IMR-90 (cell line): Measurements from ENCODE around the gene PRRG2. TPM values are rescaled to one million over a fixed set of nuclear protein-coding genes. Genes with fewer than 3 reads are reported as not detected.

Source experiments
- ATAC-seq: fragments of 200-7000 bp; cut with Tn5 transposase; 2 replicates; pipeline ENCODE4 v1.9.1; 2020; ENCODE audit warnings: low read depth, mild to moderate bottlenecking, moderate library complexity
- BruUV-seq: library from RNA; stranded (reverse); fragments of 400-500 nt; replicated peaks from 2 replicates; lab custom pipeline; 2021; lab: Mats Ljungman, UMichigan
- CTCF ChIA-PET: fragments of 300-600 bp; formaldehyde crosslinking; extraction: SDS; loops from one replicate; lab custom pipeline; 2021; ENCODE audit warnings: antibody characterized with exemption; lab: Yijun Ruan, JAX
- POLR2A ChIA-PET: fragments of 300-600 bp; sonication (Branson Sonifier 250); formaldehyde crosslinking; loops from one replicate; lab custom pipeline; 2022; ENCODE audit warnings: antibody characterized with exemption; ENCODE audit not compliant: unreplicated experiment; lab: Charles Lee
- DNase-seq: peaks from one replicate; pipeline ENCODE4 v3.0.0; 2013
- H2AFZ ChIP-seq: replicated peaks from 2 replicates; pipeline ENCODE3; 2013; ENCODE audit warnings: low read length, mild to moderate bottlenecking; ENCODE audit not compliant: poor library complexity
- H2AK5ac ChIP-seq: 2 replicates; pipeline ENCODE4 v1.6.1; 2013; ENCODE audit warnings: low read depth, low read length, inconsistent platforms
- H2AK9ac ChIP-seq: replicated peaks from 2 replicates; pipeline ENCODE3; 2013; ENCODE audit warnings: mild to moderate bottlenecking, low read depth, low read length, moderate library complexity; ENCODE audit not compliant: poor library complexity
- H2BK120ac ChIP-seq: 2 replicates; pipeline ENCODE4 v1.6.1; 2013; ENCODE audit warnings: low read depth, low read length, inconsistent platforms
- H2BK15ac ChIP-seq: 3 replicates; pipeline ENCODE4 v1.6.1; 2013; ENCODE audit warnings: low read depth, low read length, inconsistent platforms
- H2BK20ac ChIP-seq: 2 replicates; pipeline ENCODE4 v1.6.1; 2013; ENCODE audit warnings: low read depth, mild to moderate bottlenecking, inconsistent platforms, low read length, moderate library complexity
- H2BK5ac ChIP-seq: 2 replicates; pipeline ENCODE4 v1.6.1; 2013; ENCODE audit warnings: mild to moderate bottlenecking, low read depth, low read length, inconsistent platforms; ENCODE audit not compliant: poor library complexity, severe bottlenecking
- H3K14ac ChIP-seq: replicated peaks from 2 replicates; pipeline ENCODE4 v1.6.1; 2013; ENCODE audit warnings: low read depth, low read length, inconsistent platforms
- H3K18ac ChIP-seq: 2 replicates; pipeline ENCODE4 v1.6.1; 2013; ENCODE audit warnings: low read depth, low read length, control low read depth
- H3K23ac ChIP-seq: 2 replicates; pipeline ENCODE4 v1.6.1; 2013; ENCODE audit warnings: low read depth, low read length, inconsistent platforms
- H3K27ac ChIP-seq: 2 replicates; pipeline ENCODE4 v1.5.1; 2013; ENCODE audit warnings: mild to moderate bottlenecking, control low read depth, low read length; ENCODE audit not compliant: insufficient read depth
- H3K27me3 ChIP-seq: 2 replicates; pipeline ENCODE4 v1.6.1; 2013; ENCODE audit warnings: low read length; ENCODE audit not compliant: control insufficient read depth, insufficient read depth
- H3K36me3 ChIP-seq: 2 replicates; pipeline ENCODE4 v1.6.1; 2013; ENCODE audit warnings: low read length, mixed read lengths; ENCODE audit not compliant: control insufficient read depth, insufficient read depth
- H3K4ac ChIP-seq: 2 replicates; pipeline ENCODE4 v1.6.1; 2013; ENCODE audit warnings: low read depth, low read length, inconsistent platforms
- H3K4me1 ChIP-seq: 2 replicates; pipeline ENCODE4 v1.6.1; 2013; ENCODE audit warnings: low read length, mixed read lengths; ENCODE audit not compliant: control insufficient read depth, insufficient read depth
- H3K4me2 ChIP-seq: 2 replicates; pipeline ENCODE4 v1.6.1; 2013; ENCODE audit warnings: low read depth, mild to moderate bottlenecking, control low read depth, low read length, moderate library complexity
- H3K4me3 ChIP-seq: 2 replicates; pipeline ENCODE4 v1.5.1; 2013; ENCODE audit warnings: low read depth, mild to moderate bottlenecking, control low read depth, low read length, moderate library complexity; ENCODE audit not compliant: insufficient read depth
- H3K56ac ChIP-seq: 2 replicates; pipeline ENCODE4 v1.6.1; 2013; ENCODE audit warnings: low read length, inconsistent platforms; ENCODE audit not compliant: insufficient read depth; ENCODE audit errors: extremely low read depth
- H3K79me1 ChIP-seq, 2 experiments: 2 replicates each; pipeline ENCODE4 v1.6.1; 2013; ENCODE audit warnings: low read length in 2 of 2, inconsistent platforms in 1 of 2, low read depth in 1 of 2
- H3K9ac ChIP-seq: 2 replicates; pipeline ENCODE4 v1.6.1; 2013; ENCODE audit warnings: low read depth, low read length, control low read depth
- H3K9me1 ChIP-seq: 2 replicates; pipeline ENCODE4 v1.6.1; 2013; ENCODE audit warnings: low read length, inconsistent platforms; ENCODE audit not compliant: insufficient read depth
- H3K9me3 ChIP-seq: 2 replicates; pipeline ENCODE4 v1.6.1; 2013; ENCODE audit warnings: low read length; ENCODE audit not compliant: control insufficient read depth, insufficient read depth
- H4K20me1 ChIP-seq: 2 replicates; pipeline ENCODE4 v1.6.1; 2013; ENCODE audit warnings: low read length, inconsistent platforms; ENCODE audit not compliant: insufficient read depth
- H4K5ac ChIP-seq: 2 replicates; pipeline ENCODE4 v1.6.1; 2013; ENCODE audit warnings: mild to moderate bottlenecking, low read depth, low read length, control low read depth
- H4K8ac ChIP-seq, 2 experiments: 2 replicates each; pipeline ENCODE4 v1.6.1; 2013; ENCODE audit warnings: low read depth in 2 of 2, low read length in 2 of 2, control low read depth in 1 of 2, inconsistent platforms in 1 of 2
- H4K91ac ChIP-seq: 2 replicates; pipeline ENCODE4 v1.6.1; 2013; ENCODE audit warnings: low read depth, low read length, inconsistent platforms; ENCODE audit not compliant: insufficient read depth
- CTCF ChIP-seq: conservative IDR thresholded peaks from 2 replicates; pipeline ENCODE4 v1.5.1; 2012; ENCODE audit warnings: mild to moderate bottlenecking, low read depth, low read length, improper control_type of control experiment
- WGBS, 2 experiments: methylation state at CpG; one replicate each; pipeline versions ENCODE4 v1.1.5 to v1.1.7; 2013; ENCODE audit warnings: missing lambda C conversion rate in 2 of 2; ENCODE audit not compliant: insufficient read length in 1 of 2; ENCODE audit errors: extremely low coverage in 2 of 2; 5-methylcytosine and 5-hydroxymethylcytosine counted together
- dilution Hi-C: fragments of 300-500 bp; cut with HindIII; formaldehyde crosslinking; loops from one replicate; pipeline ENCODE4 v1.14.3; 2018; ENCODE audit warnings: low sequenced_read_pairs; ENCODE audit not compliant: unreplicated experiment
- in situ Hi-C: fragments of 300-500 bp; cut with MboI; formaldehyde crosslinking; loops from 3 replicates; pipeline ENCODE4 v1.14.3; 2019; ENCODE audit warnings: low sequenced_read_pairs, inconsistent platforms, mixed read lengths
- intact Hi-C: fragments of 100-400 bp; cut with micrococcal nuclease; formaldehyde crosslinking; loops from 2 replicates; pipeline ENCODE4 v1.10.0; 2022
- polyA plus RNA-seq, 3 experiments: library from polyadenylated mRNA; depleted of rRNA; stranded (reverse); fragments of >200 nt; gene quantifications; 2 replicates each; pipeline ENCODE4 v1.2.3, GENCODE V29; 2012; ENCODE audit warnings: low replicate concordance in 1 of 3
- total RNA-seq: library from RNA; depleted of rRNA; stranded (reverse); fragments of >200 nt; gene quantifications from 2 replicates; pipeline ENCODE4 v1.2.3, GENCODE V29; 2012

Gene PRRG2
- total and polyA plus RNA-seq, 2 of the 4 experiments (the other 2 are of a cell fraction): 0.14 to 0.54 TPM

GRCh38 chr19:49544154-49544553 is 37.0 kb upstream of the PRRG2 start:
- Histone ChIP-seq H3K14ac (no peak overlapping the region), H3K23ac (no peak overlapping the region), H2AK5ac (no peak overlapping the region), H4K5ac (no peak overlapping the region), H3K4ac (no peak overlapping the region), H4K20me1 (no peaks in the 10 kb centered on the region), H2BK5ac (no peak overlapping the region), H3K79me1 (no peaks in the 10 kb centered on the region), H3K27me3 (no peaks in the 10 kb centered on the region), H2BK120ac (no peak overlapping the region), H4K8ac (no peak overlapping the region), H3K36me3 (peaks cover 5% of the 10 kb centered on the region), H3K4me3 (no peak overlapping the region), H3K4me2 (no peak overlapping the region), H3K56ac (no peak overlapping the region), H3K18ac (no peak overlapping the region), H3K27ac (no peak overlapping the region), H2BK20ac (no peak overlapping the region), H3K4me1 (no peaks in the 10 kb centered on the region; the same call in 1 of the 2 replicates), H3K9me1 (no peaks in the 10 kb centered on the region), H4K91ac (no peak overlapping the region), H2AK9ac (no peak overlapping the region), H3K9me3 (no peaks in the 10 kb centered on the region), H3K9ac (no peak overlapping the region), H2BK15ac (no peak overlapping the region), H2AFZ (no peak overlapping the region)
- in situ Hi-C loops: no loop called here
- no TSS peak for BruUV-seq
- no peak for ATAC-seq
- dilution Hi-C loops: no loop called here
- intact Hi-C loops: no loop called here
- no peak for TF ChIP-seq CTCF
- ChIA-PET POLR2A (no interaction called here), CTCF (no interaction called here)
- DNase-seq: no peak
- 89% methylated on average over 5 of the region's 5 CpGs; no CpG with 5 or more reads in 1 of the 2 experiments for WGBS, 2 experiments
